ENCODE results near the gene HDAC6. TPM values are rescaled to one million over a fixed set of nuclear protein-coding genes. Genes with fewer than 3 reads are reported as not detected.

Gene HDAC6
- total RNA-seq, 1 donor from 2014 or later: 57.1 TPM

Other genes starting within 250 kb of the HDAC6 start
- gene RBM3, start 227.6 kb upstream of the HDAC6 start, total RNA-seq: 261 and 308 TPM in 2 replicates
- 82.0 and 104 TPM in 2 replicates for gene WDR13, start 204.6 kb upstream of the HDAC6 start, total RNA-seq
- 0.39 and 0.53 TPM in 2 replicates for gene WAS, start 118.3 kb upstream of the HDAC6 start, total RNA-seq
- gene SUV39H1, start 105.3 kb upstream of the HDAC6 start, total RNA-seq: 4.4 and 10.0 TPM in 2 replicates
- not detected in 2 replicates for gene GLOD5, start 40.3 kb upstream of the HDAC6 start, total RNA-seq
- not detected in 2 replicates for gene GATA1, start 15.5 kb upstream of the HDAC6 start, total RNA-seq
- not detected in 2 replicates for gene ERAS, start 24.4 kb downstream of the HDAC6 start, total RNA-seq
- gene PCSK1N, start 33.5 kb downstream of the HDAC6 start, total RNA-seq: 1.5 and 8.9 TPM in 2 replicates
- 32.7 and 34.2 TPM in 2 replicates for gene TIMM17B, start 95.7 kb downstream of the HDAC6 start, total RNA-seq
- 51.3 and 57.9 TPM in 2 replicates for gene PQBP1, start 95.9 kb downstream of the HDAC6 start, total RNA-seq
- gene SLC35A2, start 109.6 kb downstream of the HDAC6 start, total RNA-seq: 14.1 and 27.3 TPM in 2 replicates
- 5.3 TPM in 2 replicates for gene PIM2, start 117.0 kb downstream of the HDAC6 start, total RNA-seq
- 43.6 and 53.3 TPM in 2 replicates for gene OTUD5, start 155.5 kb downstream of the HDAC6 start, total RNA-seq
- gene KCND1, start 169.8 kb downstream of the HDAC6 start, total RNA-seq: 0.78 and 1.3 TPM in 2 replicates
- gene GRIPAP1, start 200.2 kb downstream of the HDAC6 start, total RNA-seq: 24.4 and 38.2 TPM in 2 replicates
- gene TFE3, start 241.3 kb downstream of the HDAC6 start, total RNA-seq: 50.1 and 72.2 TPM in 2 replicates